Upper lobe of right lung (tissue), 1 donor: ENCODE data around the gene NBAS. TPM values are rescaled to one million over a fixed set of nuclear protein-coding genes. Genes with fewer than 3 reads are reported as not detected.

ENCODE experiments used
- ATAC-seq: fragments of 200-7000 bp; cut with Tn5 transposase; one replicate; pipeline ENCODE4 v1.9.1; 2020; ENCODE audit warnings: mild to moderate bottlenecking, moderate library complexity
- DNase-seq: peaks from one replicate; pipeline ENCODE4 v3.0.0-alpha.2; 2020
- H3K27ac ChIP-seq: fragments of 200-600 bp; one replicate; pipeline ENCODE4 v1.8.0; 2022
- H3K27me3 ChIP-seq: fragments of 200-600 bp; one replicate; pipeline ENCODE4 v1.8.0; 2022; ENCODE audit warnings: mild to moderate bottlenecking
- H3K36me3 ChIP-seq: fragments of 200-600 bp; one replicate; pipeline ENCODE4 v1.8.0; 2022
- H3K4me1 ChIP-seq: fragments of 200-600 bp; one replicate; pipeline ENCODE4 v1.8.0; 2022
- H3K4me3 ChIP-seq: fragments of 200-600 bp; one replicate; pipeline ENCODE4 v1.8.0; 2022; ENCODE audit warnings: mild to moderate bottlenecking
- H3K9me3 ChIP-seq: fragments of 200-600 bp; one replicate; pipeline ENCODE4 v1.8.0; 2022
- intact Hi-C: fragments of 100-400 bp; cut with DNase I; formaldehyde crosslinking; loops from one replicate; pipeline ENCODE4 v1.11.0; 2022
- total RNA-seq: library from RNA; stranded (reverse); fragmentation: NEBNext Ultra II Directional; extraction: Animal tissue kit (Norgen Biotek cat#: 25700); gene quantifications from one replicate; pipeline ENCODE4 v1.2.1, GENCODE V29; 2021
- TF ChIP-seq, protein P1 (sequence below): fragments of 200-600 bp; IDR thresholded peaks from one replicate; pipeline ENCODE4 v1.8.0; 2022; ENCODE audit warnings: antibody characterized with exemption
- donor health status: DM: no; HTN: yes; CAD: no; lungs with severe emphysema.

Gene NBAS
- total RNA-seq, 1 donor from 2014 or later: 38.8 TPM

- TF ChIP-seq, protein P1, sequence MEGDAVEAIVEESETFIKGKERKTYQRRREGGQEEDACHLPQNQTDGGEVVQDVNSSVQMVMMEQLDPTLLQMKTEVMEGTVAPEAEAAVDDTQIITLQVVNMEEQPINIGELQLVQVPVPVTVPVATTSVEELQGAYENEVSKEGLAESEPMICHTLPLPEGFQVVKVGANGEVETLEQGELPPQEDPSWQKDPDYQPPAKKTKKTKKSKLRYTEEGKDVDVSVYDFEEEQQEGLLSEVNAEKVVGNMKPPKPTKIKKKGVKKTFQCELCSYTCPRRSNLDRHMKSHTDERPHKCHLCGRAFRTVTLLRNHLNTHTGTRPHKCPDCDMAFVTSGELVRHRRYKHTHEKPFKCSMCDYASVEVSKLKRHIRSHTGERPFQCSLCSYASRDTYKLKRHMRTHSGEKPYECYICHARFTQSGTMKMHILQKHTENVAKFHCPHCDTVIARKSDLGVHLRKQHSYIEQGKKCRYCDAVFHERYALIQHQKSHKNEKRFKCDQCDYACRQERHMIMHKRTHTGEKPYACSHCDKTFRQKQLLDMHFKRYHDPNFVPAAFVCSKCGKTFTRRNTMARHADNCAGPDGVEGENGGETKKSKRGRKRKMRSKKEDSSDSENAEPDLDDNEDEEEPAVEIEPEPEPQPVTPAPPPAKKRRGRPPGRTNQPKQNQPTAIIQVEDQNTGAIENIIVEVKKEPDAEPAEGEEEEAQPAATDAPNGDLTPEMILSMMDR: no peak
- intact Hi-C loops: no loop called here
- ATAC-seq (no peak), DNase-seq (no peak)
- Histone ChIP-seq H3K27me3 (no peaks in the 10 kb centered on the region), H3K36me3 (no peaks in the 10 kb centered on the region), H3K9me3 (no peaks in the 10 kb centered on the region), H3K4me1 (no peaks in the 10 kb centered on the region), H3K27ac (no peak overlapping the region), H3K4me3 (no peak overlapping the region)
Measured at GRCh38 chr2:15177103-15177502, 384.0 kb downstream of the NBAS start.

DNA sequence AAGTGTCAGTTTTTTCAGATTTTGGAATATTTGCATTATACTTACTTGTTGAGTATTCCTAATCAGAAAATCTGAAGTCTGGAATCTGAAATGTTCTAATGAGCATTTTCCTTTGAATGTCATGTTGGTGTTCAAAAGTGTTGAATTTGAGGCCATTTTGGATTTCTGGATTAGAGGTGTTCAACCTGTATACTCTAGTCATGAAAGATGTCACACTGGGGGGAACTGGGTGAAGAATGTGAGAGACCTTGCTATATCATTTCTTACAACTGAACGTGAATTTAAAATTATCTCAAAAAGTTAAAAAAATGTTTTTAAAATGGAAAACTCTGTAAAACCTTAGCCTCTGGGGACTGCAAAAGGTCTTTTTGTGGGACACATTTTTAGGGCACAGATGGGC, 384.5 kb downstream of the NBAS start:
- TF ChIP-seq, protein P1: no peak
- no peaks in the 10 kb centered on the region for H3K27me3 ChIP-seq

GRCh38 chr2:15174567-15174966, 386.6 kb downstream of the NBAS start:
- ATAC-seq (no peak), DNase-seq (no peak)
- Histone ChIP-seq H3K4me3 (no peak overlapping the region), H3K27me3 (no peaks in the 10 kb centered on the region), H3K9me3 (no peaks in the 10 kb centered on the region), H3K36me3 (no peaks in the 10 kb centered on the region), H3K4me1 (no peaks in the 10 kb centered on the region), H3K27ac (no peak overlapping the region)
- intact Hi-C loops: no loop called here
- TF ChIP-seq, protein P1: no peak

More for the DNA sequence above, 384.5 kb downstream of the NBAS start:
- ATAC-seq (no peak), DNase-seq (no peak)
- H3K9me3 ChIP-seq: no peaks in the 10 kb centered on the region
- intact Hi-C loops: no loop called here
- H3K4me1 ChIP-seq: no peaks in the 10 kb centered on the region
- no peak overlapping the region for H3K27ac ChIP-seq
- H3K4me3 ChIP-seq: no peak overlapping the region
- no peaks in the 10 kb centered on the region for H3K36me3 ChIP-seq

GRCh38 chr2:15173501-15173900, 387.6 kb downstream of the NBAS start:
- Histone ChIP-seq H3K36me3 (no peaks in the 10 kb centered on the region), H3K27me3 (no peaks in the 10 kb centered on the region), H3K9me3 (no peaks in the 10 kb centered on the region), H3K4me3 (no peak overlapping the region), H3K4me1 (no peaks in the 10 kb centered on the region), H3K27ac (no peak overlapping the region)
- TF ChIP-seq, protein P1: no peak
- intact Hi-C loops: no loop called here
- DNase-seq: no peak
- ATAC-seq: no peak

GRCh38 chr2:15172825-15173224, 388.3 kb downstream of the NBAS start:
- TF ChIP-seq, protein P1: no peak
- Histone ChIP-seq H3K27ac (no peak overlapping the region), H3K4me1 (no peaks in the 10 kb centered on the region), H3K36me3 (no peaks in the 10 kb centered on the region), H3K4me3 (no peak overlapping the region), H3K27me3 (no peaks in the 10 kb centered on the region), H3K9me3 (no peaks in the 10 kb centered on the region)
- intact Hi-C loops: no loop called here
- no peak for DNase-seq
- no peak for ATAC-seq

DNA sequence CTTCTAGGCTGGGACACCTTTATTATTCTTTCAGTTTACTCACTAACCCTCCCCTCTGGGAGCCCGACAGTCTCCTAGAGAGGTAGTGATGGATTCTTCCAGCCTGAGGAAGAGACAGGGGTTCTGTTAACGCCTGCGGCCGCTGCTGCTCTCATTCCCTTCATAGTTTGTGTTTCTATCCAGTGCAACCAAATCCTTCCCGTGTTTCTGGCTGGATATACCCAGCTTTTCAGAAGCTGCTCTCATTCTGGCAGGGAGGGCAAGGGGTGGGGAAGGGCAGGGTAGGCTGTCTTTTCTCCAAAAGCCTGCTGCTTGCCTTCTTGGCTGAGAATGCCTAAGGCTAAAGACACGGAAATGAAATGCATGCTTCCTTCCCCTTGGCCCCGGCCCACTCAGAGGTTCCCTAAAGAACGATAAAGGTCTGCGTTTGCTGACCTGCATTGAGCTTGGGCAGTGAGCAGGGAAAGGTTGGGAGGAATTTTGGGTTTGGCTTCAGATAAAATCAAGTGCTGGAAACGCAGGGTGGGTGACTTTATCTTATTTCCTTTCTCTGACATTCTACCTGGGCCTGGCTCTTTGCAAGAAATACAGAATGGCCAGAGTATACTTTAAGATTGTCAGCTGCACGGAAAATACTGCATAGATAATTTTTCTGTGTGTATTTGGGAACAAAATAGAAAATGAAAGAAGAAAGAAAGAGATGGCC, 390.9 kb downstream of the NBAS start:
- intact Hi-C loops: no loop called here
- peak overlapping the region; percentile 59 for H3K27ac ChIP-seq

More for the DNA sequence above, 390.9 kb downstream of the NBAS start:
- Histone ChIP-seq H3K4me1 (no peaks in the 10 kb centered on the region), H3K4me3 (no peak overlapping the region), H3K36me3 (no peaks in the 10 kb centered on the region), H3K9me3 (no peaks in the 10 kb centered on the region), H3K27me3 (no peaks in the 10 kb centered on the region)
- DNase-seq (no peak), ATAC-seq (peak; percentile 25)
- TF ChIP-seq, protein P1: no peak
